ENCODE data around the gene SUB1. TPM values are rescaled to one million over a fixed set of nuclear protein-coding genes. Genes with fewer than 3 reads are reported as not detected.

The SUB1 gene
- total and polyA plus RNA-seq, 2 donors (not counting 3 experiments of a cell fraction or from before 2014, with no cell fraction given) = 60.1 to 252 TPM

GRCh38 chr5:32639943-32640342 lies 54.6 kb downstream of the SUB1 start:
- POLR2A ChIA-PET = no interaction called here
- Histone ChIP-seq H2AFZ (ENCODE audit: low read depth, low read length) (no peak overlapping the region), H3K4me1 (ENCODE audit: control insufficient read depth, extremely low read depth, insufficient read depth, low read length) (no peaks in the 10 kb centered on the region), H3K79me2 (ENCODE audit: control insufficient read depth, insufficient read depth, low read length) (no peaks in the 10 kb centered on the region), H3K4me2 (ENCODE audit: insufficient read depth, low read length) (no peak overlapping the region), H3K27me3 (ENCODE audit: control insufficient read depth in 2 of 2, insufficient read depth in 2 of 2, low read length in 2 of 2) (no peaks in the 10 kb centered on the region), H4K20me1 (replicated peaks; ENCODE audit: control insufficient read depth, extremely low read depth, insufficient read depth, low read length) (no peaks in the 10 kb centered on the region), H3K27ac (ENCODE audit: insufficient read depth, low read depth, low read length) (no peak overlapping the region), H3K9me3 (replicated peaks; ENCODE audit: control insufficient read depth, insufficient read depth, low read length) (no peaks in the 10 kb centered on the region), H3K9me1 (replicated peaks; ENCODE audit: control insufficient read depth, extremely low read depth, insufficient read depth, low read length) (no peaks in the 10 kb centered on the region), H3K36me3 (ENCODE audit: control insufficient read depth in 2 of 2, extremely low read depth in 1 of 2, insufficient read depth in 2 of 2, low read length in 2 of 2) (no peaks in the 10 kb centered on the region), H3K4me3 (replicated peaks in 1 of 3; ENCODE audit: insufficient read depth in 1 of 3, low read depth in 1 of 3, low read length in 3 of 3) (no peak overlapping the region), H3K9ac (replicated peaks; ENCODE audit: extremely low read depth, insufficient read depth, low read length) (no peak overlapping the region)
- no peak for DNase-seq (ENCODE audit: low read depth, low spot score)
- dilution Hi-C loops (cut with MboI; ENCODE audit: extremely low pct_ligation_motif_present, low sequenced_read_pairs) = no loop called here
- no peak for FAIRE-seq
- BruUV-seq (replicated peaks) = no TSS peak
- CTCF ChIA-PET = no interaction called here
- intact Hi-C loops (cut with micrococcal nuclease) = no loop called here
- TF ChIP-seq FOS (IDR thresholded peaks at IDR 0.05; ENCODE audit: borderline replicate concordance, insufficient read depth, low read length) = no peak

DNA sequence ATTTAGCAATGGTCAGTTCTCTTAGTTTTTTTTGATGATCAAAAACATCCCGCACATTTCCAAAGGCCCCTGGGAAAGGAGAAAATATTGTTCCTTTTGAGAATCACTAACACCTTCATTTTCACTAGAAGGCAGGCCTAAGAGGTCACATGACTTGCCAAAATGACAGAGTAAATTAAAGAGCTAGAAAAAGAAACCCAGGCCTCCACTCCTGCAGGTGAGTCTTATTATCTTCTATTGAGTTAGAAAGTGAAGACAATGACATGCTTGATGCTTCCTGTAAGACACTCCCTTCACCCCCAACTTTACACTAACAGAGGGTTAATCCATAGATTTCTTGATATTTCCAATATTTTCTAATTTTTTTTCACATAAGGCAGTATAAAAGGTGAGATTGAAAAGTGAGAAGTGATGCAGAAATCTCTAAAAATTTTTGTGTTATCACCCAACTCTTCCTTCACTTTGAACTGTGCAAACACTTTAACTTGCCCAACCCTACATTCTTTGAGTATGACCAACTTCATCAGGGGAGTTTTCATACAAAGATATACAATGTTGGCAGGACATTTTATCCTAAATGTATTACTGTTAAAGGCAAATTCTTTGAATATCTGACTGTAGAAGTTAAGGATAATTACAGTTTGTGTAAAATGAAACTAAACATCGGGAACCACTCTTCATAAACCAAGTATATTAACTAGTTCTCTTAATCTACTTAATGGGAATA lies 57.1 kb downstream of the SUB1 start:
- Histone ChIP-seq H3K4me2 (ENCODE audit: insufficient read depth, low read length) (no peak overlapping the region), H3K9me3 (replicated peaks; ENCODE audit: control insufficient read depth, insufficient read depth, low read length) (no peaks in the 10 kb centered on the region), H3K9me1 (replicated peaks; ENCODE audit: control insufficient read depth, extremely low read depth, insufficient read depth, low read length) (no peaks in the 10 kb centered on the region), H3K4me1 (ENCODE audit: control insufficient read depth, extremely low read depth, insufficient read depth, low read length) (no peaks in the 10 kb centered on the region), H3K79me2 (ENCODE audit: control insufficient read depth, insufficient read depth, low read length) (no peaks in the 10 kb centered on the region), H3K27me3 (ENCODE audit: control insufficient read depth in 2 of 2, insufficient read depth in 2 of 2, low read length in 2 of 2) (no peaks in the 10 kb centered on the region), H3K9ac (replicated peaks; ENCODE audit: extremely low read depth, insufficient read depth, low read length) (no peak overlapping the region), H3K27ac (ENCODE audit: insufficient read depth, low read depth, low read length) (no peak overlapping the region), H3K36me3 (ENCODE audit: control insufficient read depth in 2 of 2, extremely low read depth in 1 of 2, insufficient read depth in 2 of 2, low read length in 2 of 2) (no peaks in the 10 kb centered on the region), H2AFZ (ENCODE audit: low read depth, low read length) (no peak overlapping the region), H4K20me1 (replicated peaks; ENCODE audit: control insufficient read depth, extremely low read depth, insufficient read depth, low read length) (no peaks in the 10 kb centered on the region), H3K4me3 (replicated peaks in 1 of 3; ENCODE audit: insufficient read depth in 1 of 3, low read depth in 1 of 3, low read length in 3 of 3) (no peak overlapping the region)
- intact Hi-C loops (cut with micrococcal nuclease) (no loop called here), dilution Hi-C loops (cut with MboI; ENCODE audit: extremely low pct_ligation_motif_present, low sequenced_read_pairs) (no loop called here)
- DNase-seq (ENCODE audit: low read depth, low spot score) = no peak
- ChIA-PET POLR2A (no interaction called here), CTCF (no interaction called here)
- no peak for TF ChIP-seq EZH2 (IDR thresholded peaks at IDR 0.05; ENCODE audit: borderline replicate concordance, low read depth, low read length, severe bottlenecking)
- TF ChIP-seq CTCF (IDR thresholded peaks at IDR 0.05; ENCODE audit: extremely low read depth in 1 of 2, insufficient read depth in 1 of 2, low read depth in 1 of 2, low read length in 2 of 2) = no peak
- TF ChIP-seq GATA2 (IDR thresholded peaks at IDR 0.05; ENCODE audit: insufficient read depth, insufficient read length, low read depth, low read length) = no peak
- no peak for TF ChIP-seq POLR2AphosphoS5 (IDR thresholded peaks at IDR 0.05; ENCODE audit: insufficient read depth, low read depth, low read length)
- no peak for TF ChIP-seq MYC (IDR thresholded peaks at IDR 0.05; ENCODE audit: low read depth, low read length)
- TF ChIP-seq JUN (IDR thresholded peaks at IDR 0.05; ENCODE audit: borderline replicate concordance, insufficient read depth, insufficient read length, low read depth) = no peak
- no peak for TF ChIP-seq POLR2A (IDR thresholded peaks at IDR 0.05; ENCODE audit: low read depth, low read length)
- no peak for TF ChIP-seq FOS (IDR thresholded peaks at IDR 0.05; ENCODE audit: borderline replicate concordance, insufficient read depth, low read length)
- no peak for TF ChIP-seq MAX (IDR thresholded peaks at IDR 0.05; ENCODE audit: insufficient read depth, insufficient read length)
- no peak for FAIRE-seq
- no TSS peak for BruUV-seq (replicated peaks)
